Liver (tissue), 3 donors: Measurements from ENCODE around the gene CREM.

Experiments used
- EGR1 ChIP-seq, 2 donors: IDR thresholded peaks; 2 replicates each; pipeline ENCODE4 v1.6.1; 2016 to 2018; ENCODE audit warnings: antibody characterized with exemption in 2 of 2, low read depth in 2 of 2
- FOXA1 ChIP-seq: IDR thresholded peaks from 2 replicates; pipeline ENCODE4 v1.6.1; 2016; ENCODE audit warnings: antibody characterized with exemption
- GABPA ChIP-seq, 2 donors: IDR thresholded peaks in 1 of 2; conservative IDR thresholded peaks in 1 of 2; 2 replicates each; pipeline ENCODE4 v1.6.1; 2016; ENCODE audit warnings: antibody characterized with exemption in 2 of 2, mild to moderate bottlenecking in 1 of 2, moderate library complexity in 1 of 2
- MAX ChIP-seq: IDR thresholded peaks from 2 replicates; pipeline ENCODE4 v1.6.1; 2016; ENCODE audit warnings: antibody characterized with exemption
- RAD21 ChIP-seq, 2 donors: IDR thresholded peaks; 2 replicates each; pipeline ENCODE4 v1.6.1; 2016; ENCODE audit warnings: antibody characterized with exemption in 2 of 2, mild to moderate bottlenecking in 2 of 2
- ZBTB33 ChIP-seq: IDR thresholded peaks from 2 replicates; pipeline ENCODE4 v1.6.1; 2016; ENCODE audit warnings: antibody characterized with exemption
- TF ChIP-seq, protein P1 (sequence below): fragments of 150-350 bp; IDR thresholded peaks from 2 replicates; pipeline ENCODE4 v1.5.1; 2017; ENCODE audit warnings: improper control_type of control experiment, low read depth, low read length; ENCODE audit not compliant: missing input control
- donor health status: healthy.
- donor health status: healthy.

- TF ChIP-seq MAX (no peak), RAD21 (IDR thresholded peaks at IDR 0.05) (no peak), GABPA (IDR thresholded peaks at IDR 0.05 in 1 of 2, conservative IDR thresholded peaks at IDR 0.05 in 1 of 2) (no peak), EGR1 (IDR thresholded peaks at IDR 0.05; ENCODE audit: low read depth in 2 of 2) (no peak), ZBTB33 (no peak), FOXA1 (no peak)
- TF ChIP-seq, protein P1, sequence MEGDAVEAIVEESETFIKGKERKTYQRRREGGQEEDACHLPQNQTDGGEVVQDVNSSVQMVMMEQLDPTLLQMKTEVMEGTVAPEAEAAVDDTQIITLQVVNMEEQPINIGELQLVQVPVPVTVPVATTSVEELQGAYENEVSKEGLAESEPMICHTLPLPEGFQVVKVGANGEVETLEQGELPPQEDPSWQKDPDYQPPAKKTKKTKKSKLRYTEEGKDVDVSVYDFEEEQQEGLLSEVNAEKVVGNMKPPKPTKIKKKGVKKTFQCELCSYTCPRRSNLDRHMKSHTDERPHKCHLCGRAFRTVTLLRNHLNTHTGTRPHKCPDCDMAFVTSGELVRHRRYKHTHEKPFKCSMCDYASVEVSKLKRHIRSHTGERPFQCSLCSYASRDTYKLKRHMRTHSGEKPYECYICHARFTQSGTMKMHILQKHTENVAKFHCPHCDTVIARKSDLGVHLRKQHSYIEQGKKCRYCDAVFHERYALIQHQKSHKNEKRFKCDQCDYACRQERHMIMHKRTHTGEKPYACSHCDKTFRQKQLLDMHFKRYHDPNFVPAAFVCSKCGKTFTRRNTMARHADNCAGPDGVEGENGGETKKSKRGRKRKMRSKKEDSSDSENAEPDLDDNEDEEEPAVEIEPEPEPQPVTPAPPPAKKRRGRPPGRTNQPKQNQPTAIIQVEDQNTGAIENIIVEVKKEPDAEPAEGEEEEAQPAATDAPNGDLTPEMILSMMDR = no peak
These were observed 86.2 kb downstream of the CREM start for GRCh38 chr10:35212856-35213255.
